ENCODE measurements around the gene PAXIP1.
"Not testable (repeated sequence)": the region's sequence is repeated elsewhere in the genome, so short reads cannot be mapped to it uniquely, and the experiment has no call there.

Gene PAXIP1

DNA sequence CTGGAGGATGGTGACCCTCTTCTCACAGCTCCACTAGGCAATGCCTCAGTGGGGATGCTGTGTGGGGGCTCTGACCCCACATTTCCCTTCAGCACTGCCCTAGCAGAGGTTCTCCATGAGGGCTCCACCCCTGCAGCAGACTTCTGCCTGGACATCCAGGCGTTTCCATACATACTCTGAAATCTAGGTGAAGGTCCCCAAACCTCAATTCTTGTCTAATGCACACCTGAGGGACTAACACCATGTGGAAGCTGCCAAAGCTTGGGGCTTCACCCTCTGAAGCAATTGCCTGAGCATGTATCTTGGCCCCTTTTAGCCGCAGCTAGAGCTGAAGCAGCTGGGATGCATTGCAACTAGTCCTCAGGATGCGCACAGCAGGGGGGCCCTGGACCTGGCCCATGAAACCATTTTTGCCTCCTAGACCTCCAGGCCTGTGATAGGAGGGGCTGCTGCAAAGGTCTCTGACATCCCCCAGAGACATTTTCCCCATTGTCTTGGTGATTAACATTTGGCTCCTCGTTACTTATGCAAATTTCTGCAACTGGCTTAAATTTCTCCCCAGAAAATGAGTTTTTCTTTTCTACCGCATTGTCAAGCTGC lies 68.5 kb downstream of the PAXIP1 start:
- not testable (repeated sequence) for DNase-seq

DNA sequence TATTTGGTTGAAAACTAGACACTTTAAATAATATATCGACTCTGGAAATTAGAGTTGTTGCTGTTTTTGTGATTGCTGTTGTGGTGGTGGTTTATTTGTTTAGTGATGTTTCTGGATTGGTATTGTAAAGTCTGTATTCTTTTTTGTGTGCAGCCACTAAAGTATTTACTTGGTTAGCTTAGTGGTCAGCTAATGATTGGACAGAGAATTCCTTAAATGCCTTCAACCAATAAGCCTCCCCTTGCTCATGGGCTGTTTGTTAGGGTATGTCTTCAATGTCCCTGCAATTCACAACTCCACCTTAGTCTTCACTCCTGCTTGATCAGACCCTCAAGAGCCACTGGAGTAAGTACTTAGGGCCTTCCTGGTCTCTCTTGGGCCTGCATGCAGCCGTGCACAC lies 71.0 kb downstream of the PAXIP1 start:
- DNase-seq: no peak

DNA sequence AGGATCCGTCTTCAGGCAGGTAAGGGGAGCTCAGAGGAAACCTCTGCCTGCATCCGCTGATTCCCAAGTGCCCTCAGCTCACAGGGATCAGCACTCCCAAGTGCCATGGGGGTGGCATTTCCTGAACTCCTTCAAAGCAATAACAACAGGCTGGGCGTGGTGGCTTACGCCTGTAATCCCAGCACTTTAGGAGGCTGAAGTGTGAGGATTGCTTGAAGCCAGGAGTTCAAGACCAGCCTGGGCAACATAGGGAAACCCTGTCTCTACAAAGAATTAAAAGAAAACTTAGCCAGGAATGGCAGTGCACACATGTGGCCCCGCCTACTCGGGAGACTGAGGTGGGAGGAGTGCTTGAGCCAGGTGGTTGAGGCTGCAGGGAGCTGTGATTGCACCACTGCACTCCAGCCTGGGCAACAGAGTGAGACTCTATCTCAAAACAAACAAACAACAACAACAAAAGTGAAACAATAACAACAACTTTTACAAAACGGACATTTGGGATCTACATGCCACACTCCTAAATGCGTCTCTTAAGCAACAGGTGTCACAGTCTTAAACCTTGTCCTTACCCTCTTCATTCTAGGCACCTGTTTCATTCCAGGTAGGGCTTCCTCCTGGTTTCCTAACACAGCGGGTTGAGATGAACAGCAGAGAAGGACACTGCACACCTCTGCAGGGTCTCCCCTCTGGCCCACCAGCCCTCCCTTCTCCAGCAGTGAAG lies 73.8 kb downstream of the PAXIP1 start:
- no peak for DNase-seq

DNA sequence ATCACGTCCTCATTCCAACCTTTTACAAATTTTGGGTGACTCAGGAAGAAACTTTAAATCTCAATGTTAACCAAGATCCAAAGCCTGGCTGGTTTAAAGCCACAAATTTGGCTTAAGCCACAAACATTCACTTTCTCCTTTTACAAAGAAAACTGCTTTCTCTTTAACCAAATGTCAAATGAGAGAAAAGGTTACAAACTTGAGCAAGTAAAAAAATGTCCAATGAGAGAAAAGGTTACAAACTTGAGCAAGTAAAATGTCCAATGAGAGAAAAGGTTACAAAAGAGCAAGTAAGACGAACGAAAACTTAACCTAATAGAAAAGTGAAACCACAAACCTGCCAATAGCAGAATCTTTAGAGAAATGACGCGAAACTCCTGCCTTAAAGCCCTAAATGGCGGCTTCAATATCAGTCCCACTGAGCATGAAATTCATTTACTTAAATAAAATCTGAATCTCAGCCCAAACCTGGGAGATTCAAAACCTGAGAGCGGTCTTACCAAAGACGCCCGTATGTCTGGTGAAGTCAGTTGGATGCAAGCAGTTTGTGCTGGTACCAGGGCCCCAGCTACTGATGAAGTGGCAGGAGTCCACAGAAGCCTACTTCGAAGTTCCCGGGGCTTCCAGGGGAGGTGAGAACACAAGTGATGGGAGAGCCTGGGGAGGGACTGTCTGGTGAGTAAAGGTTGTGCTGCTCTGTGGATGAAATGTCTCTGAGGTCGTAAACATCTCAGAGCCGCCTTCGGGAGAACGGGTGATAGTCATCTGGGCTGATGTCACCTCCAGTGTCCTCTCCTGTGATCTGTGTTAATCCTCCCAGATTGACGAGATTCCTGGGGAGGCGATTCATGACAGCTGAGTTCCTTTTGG lies 74.6 kb downstream of the PAXIP1 start:
- DNase-seq: no peak

DNA sequence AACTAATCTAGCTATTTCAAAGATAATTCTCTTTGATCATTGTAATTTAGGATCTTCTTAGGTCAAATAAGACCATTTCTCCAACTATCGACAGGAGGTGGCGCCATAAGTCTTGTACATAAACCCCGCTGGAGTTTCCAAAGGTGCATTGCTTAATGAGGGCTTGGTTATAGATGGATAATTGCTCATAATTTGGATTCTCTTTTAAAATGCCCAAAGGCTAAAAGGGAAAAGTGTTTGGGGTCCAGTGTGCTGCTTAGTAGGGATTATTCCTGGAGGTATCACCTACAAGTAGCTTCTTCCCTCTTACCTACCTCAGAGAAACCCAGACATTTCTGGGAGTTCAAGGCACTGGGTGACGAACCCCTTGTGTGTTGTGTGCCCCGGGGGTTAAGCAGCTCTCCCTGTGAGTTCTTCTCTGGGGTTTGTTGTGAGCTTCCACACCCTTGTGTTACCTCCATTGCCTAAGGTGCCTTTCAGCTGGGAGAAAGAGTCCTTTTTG lies 75.2 kb downstream of the PAXIP1 start:
- DNase-seq: no peak

DNA sequence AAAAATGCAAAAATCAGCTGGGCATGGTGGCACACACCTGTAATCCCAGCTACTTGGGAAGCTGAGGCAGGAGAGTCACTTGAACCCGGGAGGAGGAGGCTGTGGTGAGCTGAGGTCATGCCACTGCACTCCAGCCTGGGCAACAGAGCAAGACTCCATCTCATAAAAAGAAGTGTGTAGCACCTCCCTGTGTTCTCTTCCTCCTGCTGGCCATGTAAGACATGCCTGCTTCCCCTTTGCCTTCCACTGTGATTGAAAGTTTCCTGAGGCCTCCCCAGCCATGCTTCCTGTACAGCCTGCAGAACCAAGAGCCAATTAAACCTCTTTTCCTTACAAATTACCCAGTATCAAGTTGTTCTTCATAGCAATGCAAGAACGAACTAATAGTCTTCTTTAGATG lies 80.5 kb downstream of the PAXIP1 start:
- DNase-seq: not testable (repeated sequence)

DNA sequence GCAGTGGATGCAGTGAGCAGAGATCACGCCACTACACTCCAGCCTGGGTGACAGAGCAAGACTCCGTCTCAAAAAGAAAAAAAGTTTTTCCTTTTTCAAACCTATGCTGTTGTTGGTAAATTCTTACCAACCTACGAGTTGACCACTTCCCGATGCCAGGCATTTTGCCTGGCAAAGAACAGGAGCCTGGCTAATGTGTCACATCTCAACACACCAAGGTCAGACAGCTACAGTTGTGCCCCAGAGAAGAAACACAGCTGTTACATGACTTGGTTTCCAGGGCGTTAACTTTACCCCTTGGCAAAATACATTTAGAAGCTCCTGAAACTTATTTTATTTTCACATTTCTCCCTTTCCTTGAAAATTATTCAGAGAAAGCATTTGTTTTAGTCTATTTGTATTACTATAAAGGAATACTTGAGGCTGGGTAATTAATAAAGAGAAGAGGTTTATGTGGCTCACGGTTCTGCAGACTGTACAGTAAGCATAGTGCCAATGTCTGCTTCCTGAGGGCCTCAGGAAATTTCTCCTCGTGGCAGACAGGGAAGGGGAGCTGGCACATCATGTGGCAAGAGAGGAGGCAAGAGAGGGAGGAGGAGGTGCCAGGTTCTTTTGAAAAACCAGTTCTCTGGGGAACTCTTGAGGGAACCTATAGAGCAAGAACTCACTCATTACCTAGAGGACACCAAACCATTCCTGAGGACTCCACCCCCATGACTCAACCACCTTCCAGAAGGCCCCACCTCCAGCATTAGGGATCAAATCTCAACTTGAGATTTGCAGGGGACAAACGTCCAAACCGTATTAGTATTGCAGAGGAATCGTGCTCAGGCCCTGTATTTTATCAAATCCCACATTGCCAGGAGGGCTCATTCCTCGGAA lies 83.3 kb downstream of the PAXIP1 start:
- DNase-seq: no peak

GRCh38 chr7:154918741-154919140 lies 84.2 kb downstream of the PAXIP1 start:
- DNase-seq: no peak

GRCh38 chr7:154918266-154918665 lies 84.7 kb downstream of the PAXIP1 start:
- DNase-seq: no peak

DNA sequence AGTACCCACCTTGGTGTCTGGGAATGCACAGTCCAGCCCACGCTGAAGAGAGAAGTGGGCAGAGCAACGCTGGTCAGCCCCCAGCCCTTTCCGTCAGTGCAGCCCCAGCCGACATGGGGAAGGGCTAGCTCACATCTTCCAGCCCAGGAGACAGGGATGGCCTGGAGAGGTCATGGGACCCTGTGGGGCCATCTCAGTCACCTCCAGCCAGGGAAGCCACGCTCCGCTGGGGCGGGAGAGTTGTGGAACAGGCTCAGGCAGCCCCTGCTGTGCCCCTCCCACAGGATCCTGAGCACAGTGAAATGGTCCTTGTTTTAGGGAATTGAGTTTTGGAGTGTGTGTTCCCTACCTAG lies 85.1 kb downstream of the PAXIP1 start:
- DNase-seq: no peak

DNA sequence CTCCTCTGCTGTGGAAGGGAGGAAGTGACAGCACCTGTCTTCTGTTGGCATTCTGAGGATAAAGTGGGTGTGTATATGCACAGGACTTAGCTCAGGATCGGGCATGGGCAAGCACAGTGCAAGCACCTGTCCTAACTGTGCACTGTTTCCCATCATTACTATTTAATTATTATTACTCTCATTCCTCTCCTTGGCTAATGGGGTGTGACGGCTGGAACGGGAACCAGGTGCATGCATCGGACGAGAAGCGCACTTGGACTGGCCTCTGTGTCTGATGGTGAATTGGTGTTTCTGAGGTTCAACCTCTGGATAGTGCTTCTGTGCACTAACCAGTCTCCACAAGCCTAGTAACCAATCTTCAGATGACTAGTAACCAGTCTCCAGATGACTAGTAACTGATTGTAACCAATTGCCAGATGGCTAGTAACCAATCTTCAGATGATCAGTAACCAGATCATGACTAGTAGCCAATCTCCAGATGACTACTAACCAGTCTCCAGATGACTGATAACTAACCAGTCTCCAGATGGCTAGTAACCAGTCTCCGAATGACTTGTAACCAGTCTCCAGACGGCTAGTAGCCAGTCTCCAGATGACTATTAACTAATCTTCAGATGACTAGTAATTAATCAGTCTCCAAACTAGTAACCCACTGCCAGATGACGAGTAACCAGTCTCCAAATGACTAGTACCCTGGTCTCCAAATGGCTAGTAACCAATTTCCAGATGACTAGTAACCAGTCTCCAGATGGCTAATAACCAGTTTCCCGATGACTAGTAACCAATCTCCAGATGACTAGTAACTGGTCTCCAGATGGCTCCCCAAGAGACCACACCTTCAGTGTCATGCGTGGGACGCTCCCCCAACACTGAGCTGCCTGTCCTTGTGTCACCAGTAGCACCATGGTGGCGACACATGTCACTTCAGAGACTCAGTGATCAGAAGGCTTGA lies 85.8 kb downstream of the PAXIP1 start:
- no peak for DNase-seq

DNA sequence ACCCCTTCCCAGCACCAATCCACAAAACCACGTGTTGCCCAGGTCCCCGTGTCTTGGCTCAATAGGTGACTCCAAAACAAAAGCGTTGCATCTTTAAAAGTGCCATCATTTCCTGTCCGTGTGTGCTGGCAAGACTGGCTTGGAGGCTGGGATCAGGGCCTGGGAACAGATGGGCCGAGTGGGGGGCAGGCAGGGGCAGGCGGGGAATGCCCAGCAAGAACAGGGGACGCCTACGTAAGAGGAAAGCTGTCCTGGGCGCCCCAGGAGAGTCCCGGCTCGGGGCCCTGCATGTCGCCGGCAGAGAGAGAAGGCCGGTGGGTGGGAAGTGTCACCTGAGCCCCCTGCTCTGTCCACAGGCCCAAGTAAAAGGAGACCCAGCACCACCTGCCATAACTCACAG lies 86.5 kb downstream of the PAXIP1 start:
- no peak for DNase-seq

DNA sequence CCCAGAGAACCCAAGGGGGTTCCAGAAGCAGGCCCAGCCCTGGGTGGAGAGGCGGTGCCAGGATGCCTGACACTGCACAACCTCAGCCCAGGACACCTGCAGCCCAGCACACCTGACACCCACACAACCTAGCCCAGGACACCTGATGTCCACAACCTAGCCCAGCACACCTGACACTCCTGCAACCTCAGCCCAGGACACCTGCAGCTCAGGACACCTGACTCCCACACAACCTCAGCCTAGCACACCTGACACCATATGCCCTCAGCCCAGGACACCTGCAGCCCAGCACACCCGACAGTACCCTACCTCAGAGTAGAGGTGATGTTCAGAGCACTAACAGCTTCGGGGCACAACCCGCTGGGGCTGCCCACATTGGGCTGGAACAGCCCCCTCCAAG lies 87.3 kb downstream of the PAXIP1 start:
- no peak for DNase-seq

DNA sequence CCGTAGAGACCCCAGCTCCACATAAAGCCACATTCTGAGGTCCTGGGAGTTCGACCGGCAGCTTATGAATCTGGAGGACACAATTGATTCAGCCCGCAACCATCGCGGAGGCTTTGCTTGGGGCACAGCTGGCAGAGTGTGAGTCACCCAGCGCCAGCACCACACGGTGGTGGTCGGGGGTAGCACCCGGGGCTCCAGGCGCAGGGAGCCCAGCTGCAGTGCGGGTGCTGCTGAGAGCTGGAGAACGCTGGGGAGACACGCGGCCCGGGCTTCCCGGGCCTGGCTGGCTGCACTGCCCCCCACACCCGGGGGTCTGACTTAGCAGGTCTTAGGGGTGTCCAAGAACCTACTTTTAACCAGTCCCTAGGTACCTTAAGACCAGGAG lies 87.9 kb downstream of the PAXIP1 start:
- no peak for DNase-seq

DNA sequence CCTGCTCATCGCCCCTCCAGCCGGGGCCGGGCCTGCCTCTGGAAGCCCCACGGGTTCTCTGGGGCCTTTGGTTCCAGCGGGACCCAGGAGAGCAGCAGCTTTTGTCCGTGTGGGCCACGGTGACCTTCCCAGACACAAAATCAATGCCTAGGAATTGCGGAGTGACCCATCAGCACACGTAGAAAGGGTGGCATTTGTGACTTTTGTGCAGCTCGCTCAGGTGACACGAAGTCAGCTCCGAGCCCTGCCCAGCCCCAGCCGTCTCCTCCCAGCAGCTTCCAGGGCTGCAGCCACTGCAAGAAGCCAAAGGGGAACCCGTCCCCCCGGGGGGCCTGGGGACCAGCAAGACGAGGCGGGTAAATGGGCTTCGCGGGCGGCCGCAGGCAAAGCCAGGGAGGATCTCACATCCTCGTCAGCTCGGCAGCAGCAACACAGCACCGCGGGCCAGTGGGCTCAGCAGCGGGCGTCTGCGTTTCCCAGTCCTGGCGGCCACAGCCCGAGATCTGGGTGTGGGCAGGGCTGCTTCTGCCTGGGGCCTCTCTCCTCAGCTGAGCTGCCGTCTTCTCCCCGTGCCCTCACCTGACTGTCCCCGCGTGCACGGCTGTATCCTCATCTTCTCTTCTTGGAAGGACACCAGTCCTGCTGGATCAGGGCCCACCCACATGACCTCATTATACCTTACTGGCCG lies 88.5 kb downstream of the PAXIP1 start:
- DNase-seq: no peak

- peak; percentile 52 for DNase-seq
These were observed 89.2 kb downstream of the PAXIP1 start for GRCh38 chr7:154913638-154914307.

- no peak for DNase-seq
These were observed 89.9 kb downstream of the PAXIP1 start for GRCh38 chr7:154912871-154913637.

GRCh38 chr7:154911862-154912455 lies 91.0 kb downstream of the PAXIP1 start:
- DNase-seq: no peak

DNA sequence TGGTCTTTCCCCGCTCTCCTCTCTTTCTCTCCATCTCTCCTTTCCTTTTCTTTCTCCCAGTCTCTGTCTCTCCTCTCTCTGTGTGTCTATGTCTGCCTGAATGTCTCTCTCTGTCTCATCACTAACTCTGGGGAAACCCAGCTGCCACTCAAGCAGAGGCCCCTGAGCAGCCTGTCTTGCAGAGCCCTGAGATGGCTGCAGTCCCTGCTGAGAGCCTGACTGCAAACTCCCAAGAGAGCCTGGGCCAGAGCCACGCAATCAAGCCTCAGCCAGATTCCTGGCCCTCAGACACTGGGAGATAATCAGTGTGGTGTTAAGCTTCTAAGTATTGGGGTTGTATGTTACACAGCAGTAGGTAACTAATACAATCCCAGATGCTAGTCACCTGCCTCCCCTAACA lies 91.5 kb downstream of the PAXIP1 start:
- no peak for DNase-seq
